Stomach (tissue), 4 donors: ENCODE results near the gene SLAMF6.

Source experiments
- EP300 ChIP-seq: sonication (generic); formaldehyde crosslinking; IDR thresholded peaks from one replicate; pipeline ENCODE4 v1.6.1; 2017; ENCODE audit warnings: antibody characterized with exemption
- TF ChIP-seq, protein P1 (sequence below), 7 experiments: fragments of 450-650 bp in 4 of 7; fragments of 200-600 bp in 3 of 7; sonication (generic) in 3 of 7; IDR thresholded peaks; one replicate each; pipeline ENCODE4 v1.5.1; 2016 to 2019; ENCODE audit warnings: antibody characterized with exemption in 7 of 7, control low read depth in 2 of 7, mild to moderate bottlenecking in 1 of 7

DNA sequence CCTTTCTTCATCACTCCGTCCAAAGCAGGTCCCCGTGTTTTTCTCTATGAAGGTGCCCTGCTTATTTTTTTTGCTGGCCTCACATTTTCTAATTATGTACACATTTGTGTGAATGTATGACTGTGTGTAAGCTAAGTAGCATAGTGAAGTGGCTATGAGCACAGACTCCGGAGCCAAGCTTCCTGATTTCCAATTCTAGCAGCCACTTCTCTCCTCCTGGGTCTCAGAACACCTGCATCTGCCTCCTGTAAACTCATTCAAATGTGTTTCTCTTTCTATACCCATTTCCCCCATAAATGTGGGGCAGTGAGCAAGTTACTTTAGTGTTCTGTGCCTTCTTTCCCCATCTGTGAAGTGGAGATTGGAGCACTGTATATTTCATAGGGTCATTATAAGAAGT lies 2.1 kb downstream of the SLAMF6 start:
- no peak for TF ChIP-seq EP300
- TF ChIP-seq, protein P1, sequence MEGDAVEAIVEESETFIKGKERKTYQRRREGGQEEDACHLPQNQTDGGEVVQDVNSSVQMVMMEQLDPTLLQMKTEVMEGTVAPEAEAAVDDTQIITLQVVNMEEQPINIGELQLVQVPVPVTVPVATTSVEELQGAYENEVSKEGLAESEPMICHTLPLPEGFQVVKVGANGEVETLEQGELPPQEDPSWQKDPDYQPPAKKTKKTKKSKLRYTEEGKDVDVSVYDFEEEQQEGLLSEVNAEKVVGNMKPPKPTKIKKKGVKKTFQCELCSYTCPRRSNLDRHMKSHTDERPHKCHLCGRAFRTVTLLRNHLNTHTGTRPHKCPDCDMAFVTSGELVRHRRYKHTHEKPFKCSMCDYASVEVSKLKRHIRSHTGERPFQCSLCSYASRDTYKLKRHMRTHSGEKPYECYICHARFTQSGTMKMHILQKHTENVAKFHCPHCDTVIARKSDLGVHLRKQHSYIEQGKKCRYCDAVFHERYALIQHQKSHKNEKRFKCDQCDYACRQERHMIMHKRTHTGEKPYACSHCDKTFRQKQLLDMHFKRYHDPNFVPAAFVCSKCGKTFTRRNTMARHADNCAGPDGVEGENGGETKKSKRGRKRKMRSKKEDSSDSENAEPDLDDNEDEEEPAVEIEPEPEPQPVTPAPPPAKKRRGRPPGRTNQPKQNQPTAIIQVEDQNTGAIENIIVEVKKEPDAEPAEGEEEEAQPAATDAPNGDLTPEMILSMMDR (IDR thresholded peaks at IDR 0.05): no peak
